NK-92 (cell line): Measurements from ENCODE around the gene MYBPC1.
"Not testable (repeated sequence)": the region's sequence is repeated elsewhere in the genome, so short reads cannot be mapped to it uniquely, and the experiment has no call there.

Source experiments
- DNase-seq: peaks from one replicate; lab custom pipeline; 2025; ENCODE audit not compliant: unreplicated experiment; lab: John Stamatoyannopoulos, UW

MYBPC1 gene

GRCh38 chr12:101650346-101651117 lies 55.8 kb downstream of the MYBPC1 start:
- DNase-seq: no peak

- no peak for DNase-seq
Observed at GRCh38 chr12:101653030-101653429, 58.3 kb downstream of the MYBPC1 start.

GRCh38 chr12:101653503-101653902 lies 58.7 kb downstream of the MYBPC1 start:
- no peak for DNase-seq

GRCh38 chr12:101654442-101654841 lies 59.7 kb downstream of the MYBPC1 start:
- no peak for DNase-seq

- no peak for DNase-seq
Observed at GRCh38 chr12:101655393-101655792, 60.6 kb downstream of the MYBPC1 start.

GRCh38 chr12:101660662-101661061 lies 65.9 kb downstream of the MYBPC1 start:
- DNase-seq: not testable (repeated sequence)

- no peak for DNase-seq
Observed at GRCh38 chr12:101663298-101663697, 68.5 kb downstream of the MYBPC1 start.

GRCh38 chr12:101664992-101665391 lies 70.2 kb downstream of the MYBPC1 start:
- DNase-seq: no peak

GRCh38 chr12:101666052-101666728 lies 71.4 kb downstream of the MYBPC1 start:
- no peak for DNase-seq

GRCh38 chr12:101667591-101667990 lies 72.8 kb downstream of the MYBPC1 start:
- DNase-seq: no peak

- DNase-seq: no peak
Observed at GRCh38 chr12:101670007-101670671, 75.4 kb downstream of the MYBPC1 start.

GRCh38 chr12:101671157-101671791 lies 76.5 kb downstream of the MYBPC1 start:
- no peak for DNase-seq

- DNase-seq: no peak
Observed at GRCh38 chr12:101671833-101672232, 77.1 kb downstream of the MYBPC1 start.

GRCh38 chr12:101675555-101675954 lies 80.8 kb downstream of the MYBPC1 start:
- DNase-seq: no peak

- not testable (repeated sequence) for DNase-seq
Observed at GRCh38 chr12:101676497-101676896, 81.7 kb downstream of the MYBPC1 start.

GRCh38 chr12:101678081-101678480 lies 83.3 kb downstream of the MYBPC1 start:
- no peak for DNase-seq

- DNase-seq: no peak
Observed at GRCh38 chr12:101680240-101680639, 85.5 kb downstream of the MYBPC1 start.

- DNase-seq: no peak
Observed at GRCh38 chr12:101680647-101681046, 85.9 kb downstream of the MYBPC1 start.

- DNase-seq: not testable (repeated sequence)
Observed at GRCh38 chr12:101681627-101682026, 86.9 kb downstream of the MYBPC1 start.

- DNase-seq: no peak
Observed at GRCh38 chr12:101685092-101685491, 90.3 kb downstream of the MYBPC1 start.

GRCh38 chr12:101686176-101686575 lies 91.4 kb downstream of the MYBPC1 start:
- DNase-seq: no peak
